ENCODE results near the gene SLC25A29.
"Not testable (repeated sequence)": the region's sequence is repeated elsewhere in the genome, so short reads cannot be mapped to it uniquely, and the experiment has no call there.

Gene SLC25A29, protein sequence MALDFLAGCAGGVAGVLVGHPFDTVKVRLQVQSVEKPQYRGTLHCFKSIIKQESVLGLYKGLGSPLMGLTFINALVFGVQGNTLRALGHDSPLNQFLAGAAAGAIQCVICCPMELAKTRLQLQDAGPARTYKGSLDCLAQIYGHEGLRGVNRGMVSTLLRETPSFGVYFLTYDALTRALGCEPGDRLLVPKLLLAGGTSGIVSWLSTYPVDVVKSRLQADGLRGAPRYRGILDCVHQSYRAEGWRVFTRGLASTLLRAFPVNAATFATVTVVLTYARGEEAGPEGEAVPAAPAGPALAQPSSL

DNA sequence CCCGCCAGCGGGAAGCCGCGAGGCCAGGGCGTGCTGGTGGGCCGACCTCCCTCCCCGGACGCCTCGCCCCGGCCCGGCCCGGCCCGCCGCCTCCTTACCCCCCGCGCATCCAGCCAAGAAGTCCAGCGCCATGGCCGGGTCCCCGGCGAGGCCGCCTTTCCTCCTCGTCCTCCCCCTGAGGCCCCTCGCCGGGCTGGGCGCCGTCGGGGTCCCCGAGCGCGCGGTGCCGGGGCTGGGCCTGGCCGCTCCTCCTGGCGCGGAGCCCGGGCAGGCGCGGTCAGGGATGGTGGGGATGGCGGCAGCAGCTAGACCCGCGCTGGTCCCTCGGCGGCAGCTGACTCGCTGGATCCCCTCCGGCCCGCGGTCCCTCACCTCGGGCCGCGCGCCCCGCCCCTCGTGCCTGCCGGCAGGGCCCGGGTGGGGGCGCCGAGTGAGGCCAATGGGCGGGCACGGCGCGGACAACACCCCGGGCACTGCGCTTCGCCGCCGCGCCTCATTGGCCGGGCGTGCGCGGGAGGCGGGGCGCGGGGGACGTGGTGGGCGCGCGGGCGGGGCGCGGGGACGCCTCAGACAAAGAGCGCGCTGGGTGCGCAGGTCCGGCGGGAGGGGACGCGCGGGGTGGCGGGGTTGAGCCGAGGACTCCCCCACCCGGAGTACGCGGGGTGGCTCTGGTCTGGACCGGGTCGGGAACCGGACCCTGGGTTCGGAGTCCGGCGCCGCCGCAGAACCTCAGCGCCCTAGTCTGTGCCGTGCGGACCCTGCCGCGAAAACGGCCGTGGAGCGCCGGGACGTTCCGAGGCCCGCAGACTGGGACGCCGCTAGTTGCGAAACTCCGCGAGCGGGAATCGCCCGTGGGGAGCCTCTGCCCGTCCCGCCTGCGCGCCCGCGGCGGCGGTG lies at the start of gene SLC25A29:
SLC25A29 (minus strand) TSS at position 344 of the 897 bp plus-strand sequence; CDS start at position 132, 212 bp downstream.
- peak; percentile 76 for DNase-seq

DNA sequence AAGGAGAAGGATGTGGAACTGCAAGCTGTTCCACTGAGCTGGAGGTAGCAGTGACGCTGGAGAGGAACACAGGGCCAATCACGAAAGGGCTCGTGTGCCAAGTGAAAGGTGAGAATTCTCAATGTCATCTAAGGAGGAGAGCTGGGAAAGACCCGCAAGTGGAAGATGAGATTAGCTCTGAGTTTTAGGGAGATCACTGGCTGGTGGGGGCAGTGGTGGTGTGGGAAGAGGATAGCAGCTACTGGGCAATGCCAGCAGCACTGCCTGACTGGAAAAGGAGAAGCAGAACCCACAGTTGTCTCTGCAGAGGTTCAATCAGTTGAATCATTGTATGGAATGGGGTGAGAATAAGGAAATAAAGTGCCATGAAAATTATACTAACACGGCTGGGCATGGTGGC lies 44.7 kb upstream of the SLC25A29 start:
- DNase-seq, result peak; percentile 38

DNA sequence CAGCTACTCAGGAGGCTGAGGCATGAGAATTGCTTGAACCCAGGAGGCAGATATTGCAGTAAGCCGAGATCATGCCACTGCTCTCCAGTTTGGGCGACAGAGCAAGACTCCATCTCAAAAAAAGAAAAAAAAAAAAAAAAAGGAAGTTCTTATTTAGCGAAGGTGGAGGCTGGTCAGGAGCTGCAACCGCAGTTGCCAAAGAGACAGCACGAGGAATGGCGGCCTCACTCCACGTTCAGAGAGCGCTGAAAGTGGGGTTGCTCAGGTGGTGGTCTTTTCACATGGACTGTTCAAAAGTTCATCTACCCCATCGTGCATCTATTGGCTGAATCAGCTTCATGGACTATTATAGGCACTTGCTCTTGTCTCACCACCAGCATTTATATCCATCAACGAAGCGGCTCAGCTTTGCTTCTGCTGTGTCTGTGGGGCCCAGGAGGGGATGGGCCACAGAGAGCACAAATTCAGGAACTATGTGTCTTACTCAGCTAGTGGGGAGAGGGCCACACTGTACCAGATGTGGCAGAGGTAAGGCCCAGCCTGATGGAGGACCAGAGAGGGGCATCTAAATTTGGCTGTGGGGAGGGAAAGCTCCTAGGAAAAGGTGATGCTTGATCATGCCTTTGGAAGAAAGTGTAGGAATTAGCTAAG lies 44.2 kb upstream of the SLC25A29 start:
- peak; percentile 73 for DNase-seq

DNA sequence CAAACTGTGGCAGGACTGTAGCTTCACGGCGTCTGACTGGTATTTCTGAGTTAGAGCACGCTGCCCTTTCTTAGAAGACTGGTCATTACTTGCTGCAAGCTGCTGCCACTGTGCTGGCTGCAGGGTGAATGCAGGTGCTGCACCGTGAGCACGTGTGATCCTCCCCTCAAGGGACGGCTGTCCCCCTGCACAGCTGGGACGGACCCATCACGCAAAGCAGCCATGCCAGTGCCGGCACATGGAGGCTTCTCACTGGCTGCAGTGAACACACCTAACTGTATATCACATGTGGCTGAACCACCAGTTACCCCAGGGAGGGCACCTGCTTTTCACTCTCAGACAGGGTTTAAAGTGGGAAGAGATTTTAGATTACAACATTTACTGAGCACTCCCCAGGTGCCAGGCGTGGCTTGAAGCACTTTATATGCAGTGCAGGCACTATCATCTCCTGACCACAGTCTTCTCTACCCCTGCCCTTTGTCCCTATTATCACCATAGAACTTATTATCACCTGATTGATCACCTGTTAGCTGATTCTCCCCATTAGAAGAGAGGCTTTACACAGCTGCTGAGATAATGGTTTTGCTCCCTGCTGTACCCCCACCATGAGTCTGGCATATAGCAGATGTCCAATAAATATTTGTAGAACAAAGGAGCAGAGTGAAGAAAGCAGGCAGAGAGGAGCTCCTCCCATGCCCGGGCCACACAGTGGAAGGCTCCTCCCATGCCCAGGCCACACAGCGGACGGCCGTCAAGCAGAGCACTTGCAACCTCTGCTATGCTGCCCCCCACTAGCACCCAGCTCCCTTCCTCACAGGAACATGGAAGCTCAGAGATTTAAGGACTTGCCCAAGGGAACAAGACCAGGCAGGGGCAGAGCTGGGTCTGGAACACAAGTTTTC lies 42.8 kb upstream of the SLC25A29 start:
- DNase-seq, result no peak

DNA sequence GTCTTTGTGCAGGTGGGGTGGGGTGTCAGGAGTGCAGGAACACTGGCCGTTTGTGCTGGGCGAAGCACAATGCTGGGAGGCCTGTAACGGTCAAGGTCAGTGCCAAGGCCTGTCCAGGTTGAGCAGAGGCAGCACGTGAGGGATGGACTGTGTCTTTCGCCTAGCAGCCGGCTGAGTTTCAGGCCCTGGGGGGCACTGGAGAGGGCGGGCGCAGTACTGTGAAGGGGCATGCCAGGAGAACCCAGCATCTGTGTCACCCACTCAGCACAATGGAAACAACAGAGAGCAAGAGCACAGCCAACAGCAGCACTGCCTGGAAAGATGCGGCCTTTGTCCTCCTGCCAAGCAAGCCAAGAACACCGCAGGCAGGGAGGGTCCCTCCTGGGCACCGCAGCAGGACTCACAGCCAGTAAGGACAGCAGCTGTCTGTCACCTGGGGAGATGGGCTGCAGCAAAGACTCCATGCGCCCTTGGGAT lies 42.0 kb upstream of the SLC25A29 start:
- DNase-seq, result no peak

DNA sequence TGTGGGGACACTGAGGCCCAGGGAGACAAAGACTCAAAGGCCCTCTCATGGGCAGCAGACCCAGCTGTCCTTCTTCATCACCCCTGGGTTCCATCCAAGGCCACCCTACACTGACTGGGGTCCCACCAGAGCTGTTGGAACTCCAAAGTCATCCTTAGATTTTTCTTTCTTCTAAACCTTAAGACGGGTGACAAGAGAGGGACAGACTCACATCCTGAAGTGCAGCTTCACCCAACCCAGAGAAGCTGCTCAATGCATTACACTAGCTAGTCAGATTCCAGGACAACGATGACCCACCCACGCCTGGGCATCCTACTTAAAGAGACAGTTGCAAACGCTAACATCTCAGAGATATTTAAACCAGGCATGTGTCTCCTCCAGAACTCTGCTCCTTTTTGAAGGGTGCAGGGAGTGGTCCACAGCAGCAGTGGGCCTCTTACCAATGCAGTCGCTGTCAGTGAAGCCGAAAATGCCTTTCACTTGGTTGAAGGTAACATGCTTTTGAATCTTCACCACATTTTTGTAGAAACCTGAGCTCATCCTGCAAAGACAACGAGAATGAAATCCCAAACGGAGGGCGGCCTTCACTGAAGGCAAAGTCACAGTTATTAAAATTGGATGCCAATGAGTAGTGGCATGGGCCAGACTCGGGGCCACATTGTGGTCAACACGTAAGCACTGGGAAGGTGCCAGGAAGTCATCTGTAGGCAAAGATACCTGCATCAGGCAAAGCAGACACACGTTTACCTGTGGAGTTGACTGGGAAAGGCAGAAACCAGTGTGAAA lies 40.3 kb upstream of the SLC25A29 start:
- no peak for DNase-seq

DNA sequence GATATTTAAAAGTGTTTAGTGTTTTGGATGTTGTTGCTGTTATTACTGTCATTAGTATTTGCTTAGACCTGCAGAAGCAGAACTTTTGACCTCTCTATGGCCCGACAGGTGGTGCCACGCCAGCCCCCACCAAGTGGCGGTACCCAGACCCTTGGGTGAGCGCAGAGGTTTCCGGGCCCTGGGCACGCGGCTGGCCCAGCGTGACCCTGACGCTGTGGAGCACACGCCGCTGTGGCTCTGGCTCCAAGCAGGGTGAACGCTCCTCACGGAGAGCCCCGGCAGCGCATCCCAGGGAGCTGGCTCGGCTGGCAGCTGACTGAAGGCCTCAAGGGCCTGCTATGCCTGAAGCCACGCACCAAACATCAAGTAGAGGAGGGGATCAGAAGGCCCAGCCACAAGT lies 39.5 kb upstream of the SLC25A29 start:
- no peak for DNase-seq

DNA sequence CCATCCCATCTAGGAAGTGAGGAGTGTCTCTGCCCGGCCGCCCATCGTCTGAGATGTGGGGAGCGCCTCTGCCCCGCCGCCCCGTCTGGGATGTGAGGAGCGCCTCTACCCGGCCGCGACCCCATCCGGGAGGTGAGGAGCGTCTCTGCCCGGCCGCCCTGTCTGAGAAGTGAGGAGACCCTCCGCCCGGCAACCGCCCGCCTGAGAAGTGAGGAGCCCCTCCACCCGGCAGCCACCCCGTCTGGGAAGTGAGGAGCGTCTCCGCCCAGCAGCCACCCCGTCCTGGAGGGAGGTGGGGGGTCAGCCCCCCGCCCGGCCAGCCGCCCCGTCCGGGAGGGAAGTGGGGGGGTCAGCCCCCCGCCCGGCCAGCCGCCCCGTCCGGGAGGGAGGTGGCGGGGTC lies 38.4 kb upstream of the SLC25A29 start:
- DNase-seq, result not testable (repeated sequence)

DNA sequence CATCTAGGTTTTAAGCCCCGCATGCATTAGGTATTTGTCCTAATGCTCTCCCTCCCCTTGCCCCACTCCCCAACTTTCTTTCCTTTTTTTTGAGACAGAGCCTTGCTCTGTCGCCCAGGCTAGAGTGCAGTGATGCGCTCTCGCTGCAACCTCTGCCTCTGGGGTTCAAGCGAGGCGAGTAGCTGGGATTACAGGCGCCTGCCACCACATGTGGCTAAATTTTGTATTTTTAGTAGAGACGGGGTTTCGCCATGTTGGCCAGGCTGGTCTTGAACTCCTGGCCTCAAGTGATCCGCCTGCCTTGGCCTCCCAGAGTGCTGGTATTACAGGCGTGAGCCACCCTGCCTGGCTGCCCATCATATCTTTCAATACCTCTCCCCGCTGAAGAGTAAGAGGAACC lies 36.6 kb upstream of the SLC25A29 start:
- not testable (repeated sequence) for DNase-seq

DNA sequence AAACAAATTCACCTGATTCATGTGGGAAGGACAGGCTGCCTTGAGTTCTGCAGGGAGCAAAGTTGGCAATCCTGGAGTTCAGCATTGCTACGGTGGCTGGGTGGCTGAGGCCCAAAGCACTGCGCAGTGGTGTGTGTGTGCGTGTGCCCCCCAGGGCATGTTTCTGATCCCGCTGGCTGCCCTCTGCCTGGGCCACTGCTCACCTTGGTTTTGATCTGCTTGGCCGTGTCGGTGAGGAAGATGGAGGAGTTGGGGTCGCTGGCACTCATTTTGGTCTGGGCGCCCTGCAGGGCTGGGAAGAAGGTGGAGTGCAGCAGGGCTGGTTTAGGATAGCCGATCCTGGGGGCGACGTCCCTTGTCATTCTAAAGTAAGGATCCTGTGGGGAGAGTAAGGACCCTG lies 36.0 kb upstream of the SLC25A29 start:
- DNase-seq, result no peak

DNA sequence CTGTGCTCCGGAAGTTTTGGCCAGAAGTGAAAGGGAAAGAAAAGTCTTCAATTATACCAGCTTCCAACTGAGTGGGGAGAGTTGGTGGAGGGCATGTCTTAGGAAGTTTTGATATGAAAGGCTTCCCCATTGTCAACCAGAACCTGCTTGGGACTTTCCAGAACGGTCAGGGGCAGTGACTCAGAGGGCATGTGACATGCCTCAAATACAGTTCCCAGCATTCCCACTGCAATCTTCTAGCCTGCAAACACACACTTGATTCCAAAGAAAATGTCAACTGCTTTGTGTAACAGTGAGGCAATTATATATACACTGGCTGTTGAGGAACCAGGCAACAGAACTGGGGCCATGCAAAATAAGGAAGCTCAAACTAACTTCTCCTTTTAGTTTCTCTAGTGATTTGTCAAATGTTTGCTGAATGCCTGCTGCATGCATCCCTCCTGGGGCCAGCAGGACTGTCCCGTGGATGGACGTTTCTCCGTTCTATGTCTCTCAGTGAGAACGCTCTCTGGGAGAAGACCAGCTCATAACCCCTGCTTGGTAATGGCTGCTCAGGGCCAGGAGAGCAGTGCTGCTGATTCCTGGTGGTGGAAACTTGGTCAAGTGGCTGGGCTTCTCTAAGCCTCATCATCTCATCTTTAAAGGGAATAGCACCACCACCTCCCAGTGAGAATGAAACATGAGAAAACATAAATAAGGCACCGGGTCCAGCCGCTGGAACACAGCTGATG lies 35.2 kb upstream of the SLC25A29 start:
- peak; percentile 98 for DNase-seq

DNA sequence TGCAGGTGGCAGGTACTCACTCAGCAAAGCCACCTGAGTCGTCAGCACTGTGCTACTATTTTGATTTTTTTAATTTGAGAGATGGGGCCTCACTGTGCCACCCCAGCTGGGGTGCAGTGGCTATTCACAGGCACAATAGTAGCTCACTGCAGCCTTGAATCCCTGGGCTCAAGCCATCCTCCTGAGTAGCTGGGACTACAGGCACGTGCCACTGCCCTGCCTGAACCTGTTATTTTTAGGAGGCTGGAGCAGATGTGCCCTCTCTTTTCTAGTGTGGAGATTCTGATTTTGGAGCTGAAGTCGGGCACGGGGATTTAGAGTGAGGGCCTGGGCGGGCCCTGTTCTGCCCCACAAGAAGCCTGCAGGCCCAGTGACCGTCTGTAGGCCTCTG lies 34.2 kb upstream of the SLC25A29 start:
- no peak for DNase-seq

DNA sequence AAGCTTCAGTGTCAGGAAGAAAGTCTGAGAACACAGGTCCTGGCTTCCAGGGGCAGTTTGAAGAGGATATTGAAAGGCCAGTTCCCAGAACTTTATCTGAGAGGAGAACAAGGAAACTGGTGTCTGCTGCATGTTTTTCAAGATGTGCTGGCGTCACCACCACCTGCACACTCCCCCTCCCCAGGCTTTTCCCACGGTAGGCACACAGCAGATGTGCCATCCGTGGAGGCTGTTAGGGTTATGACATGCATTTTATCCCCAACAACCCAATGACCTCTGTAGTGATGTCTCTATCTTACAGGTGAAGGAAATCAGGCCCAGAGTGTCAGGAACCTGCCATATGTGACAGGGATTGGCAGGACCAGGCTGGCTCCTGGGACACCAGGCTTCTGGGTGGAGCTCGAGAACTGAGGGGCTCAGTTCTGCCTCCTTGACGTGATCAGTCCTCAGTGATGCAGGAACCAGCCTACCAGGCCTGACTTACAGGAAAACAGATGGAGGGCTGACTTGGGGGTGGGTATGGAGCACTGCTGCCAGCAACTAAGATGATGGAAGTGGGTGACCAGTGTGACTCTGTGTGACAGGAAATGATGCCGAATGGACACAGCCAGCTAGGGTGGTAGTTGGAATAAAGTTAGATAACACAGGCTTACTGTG lies 33.6 kb upstream of the SLC25A29 start:
- DNase-seq, result no peak

DNA sequence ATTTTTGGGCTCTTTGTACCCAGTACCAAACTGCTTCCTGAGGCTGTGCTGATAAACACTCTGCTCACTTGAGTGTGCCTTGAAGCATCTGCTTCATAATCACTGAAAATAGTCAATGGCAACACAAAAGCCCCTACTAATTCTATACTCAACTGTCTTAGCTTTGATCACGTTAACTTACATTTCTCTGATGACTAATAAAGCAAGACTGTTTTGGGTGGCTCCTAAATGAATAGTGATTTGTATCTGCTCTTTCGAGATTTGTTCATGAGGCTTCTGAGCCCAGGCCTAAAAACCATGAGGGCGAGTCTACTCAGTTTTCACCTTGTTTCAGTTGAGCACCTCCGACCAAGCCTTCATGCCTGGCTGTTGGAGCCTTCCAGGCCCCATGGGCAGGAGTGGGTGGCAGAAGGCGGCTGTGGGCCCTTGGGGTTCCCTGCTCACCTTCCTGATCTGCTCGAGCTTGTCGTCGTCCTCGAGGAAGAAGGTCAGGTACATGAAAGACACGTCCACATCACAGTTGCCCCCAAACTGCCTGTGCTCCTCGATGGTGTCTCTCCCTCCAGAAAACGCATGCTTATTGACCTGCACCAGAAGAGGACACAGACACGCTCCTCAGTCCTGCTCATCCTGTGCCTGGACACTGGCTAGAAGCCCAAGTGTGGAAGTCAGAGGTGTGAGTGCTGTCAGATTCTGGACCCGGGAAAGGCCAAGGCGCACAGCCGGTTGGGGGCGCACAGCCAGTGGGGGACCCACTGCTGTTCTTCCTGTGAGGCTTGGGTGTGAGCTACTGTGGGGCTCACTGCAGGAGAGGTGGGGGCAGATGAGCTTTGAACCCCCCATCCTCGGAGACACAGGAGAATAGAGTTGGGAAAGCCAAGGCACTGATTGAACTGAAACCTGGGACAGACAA lies 30.6 kb upstream of the SLC25A29 start:
- no peak for DNase-seq

DNA sequence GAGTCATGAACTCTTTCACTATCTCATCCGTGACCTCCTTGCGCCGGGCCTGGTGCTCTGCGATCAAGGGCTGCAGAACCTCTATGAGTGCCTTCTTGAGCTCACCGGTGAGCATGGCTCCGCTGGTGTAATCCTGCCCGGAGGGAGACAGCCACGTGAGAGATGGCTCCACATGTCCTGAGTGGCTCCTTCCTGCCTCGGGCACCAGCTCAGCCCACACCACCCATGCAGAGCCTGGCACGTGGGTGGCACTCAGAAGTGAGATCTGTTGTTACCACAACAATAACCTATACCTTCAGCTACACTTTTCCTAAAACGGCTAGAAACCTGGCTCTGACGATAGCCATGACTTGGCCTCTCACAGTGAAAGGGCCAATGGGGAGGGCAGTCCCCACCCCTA lies 28.7 kb upstream of the SLC25A29 start:
- DNase-seq, result no peak

DNA sequence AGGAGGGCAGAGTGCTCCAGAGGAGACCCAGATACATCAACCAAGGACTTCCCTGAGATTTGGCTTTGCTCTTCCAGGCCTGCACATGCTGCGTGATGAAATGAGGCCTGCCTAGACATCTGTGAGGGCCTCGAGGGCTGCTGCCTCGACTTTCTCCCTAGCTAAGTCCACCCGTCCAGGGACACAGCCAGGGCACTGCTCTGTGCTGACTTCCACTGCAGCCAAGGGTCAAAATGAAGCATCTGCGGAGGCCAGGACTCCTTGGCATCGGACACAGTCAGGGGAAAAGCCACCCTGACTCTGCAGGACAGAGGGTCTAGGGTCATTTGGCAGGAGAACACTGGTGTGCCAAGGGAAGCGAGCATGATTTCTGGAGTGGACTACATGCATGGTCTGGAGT lies 27.6 kb upstream of the SLC25A29 start:
- no peak for DNase-seq

DNA sequence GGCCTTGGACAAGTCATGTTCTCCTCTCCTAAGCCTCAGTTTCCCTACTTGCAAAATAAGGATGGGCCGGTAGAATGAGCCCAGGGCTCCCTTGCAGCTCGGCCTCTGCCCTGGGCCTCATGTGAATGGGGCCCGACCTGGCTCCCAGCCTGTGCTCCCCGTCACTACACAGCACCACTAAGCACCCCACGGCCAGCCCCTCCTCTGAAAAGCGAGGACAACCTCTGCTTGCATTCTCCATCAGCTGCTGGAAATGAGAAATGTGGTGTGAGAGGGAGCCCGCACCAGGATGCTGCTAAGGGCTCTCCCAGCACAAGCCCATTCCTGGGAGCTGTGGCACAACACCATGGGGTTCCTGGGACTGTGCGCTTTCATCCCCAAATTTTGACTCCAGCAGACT lies 27.1 kb upstream of the SLC25A29 start:
- no peak for DNase-seq

DNA sequence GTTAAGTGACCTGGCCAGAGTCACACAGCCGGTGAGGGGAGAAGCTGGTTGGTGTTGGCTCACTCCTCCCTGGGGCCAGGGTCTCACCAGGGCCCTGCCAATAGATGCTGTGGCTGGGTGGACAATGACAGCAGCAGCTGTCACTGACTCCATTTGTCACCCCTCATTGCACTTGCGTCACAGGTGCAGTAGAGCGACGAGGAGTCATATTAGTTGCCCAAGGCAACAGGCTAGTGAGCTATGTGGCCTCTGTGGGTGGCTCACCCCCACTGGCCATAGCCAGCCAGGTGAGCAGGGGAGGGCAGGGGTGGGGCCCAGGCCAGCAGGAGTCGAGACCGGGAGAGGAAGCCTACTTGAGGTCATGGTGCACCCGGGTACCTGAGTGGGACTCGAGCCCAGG lies 26.6 kb upstream of the SLC25A29 start:
- DNase-seq, result no peak

DNA sequence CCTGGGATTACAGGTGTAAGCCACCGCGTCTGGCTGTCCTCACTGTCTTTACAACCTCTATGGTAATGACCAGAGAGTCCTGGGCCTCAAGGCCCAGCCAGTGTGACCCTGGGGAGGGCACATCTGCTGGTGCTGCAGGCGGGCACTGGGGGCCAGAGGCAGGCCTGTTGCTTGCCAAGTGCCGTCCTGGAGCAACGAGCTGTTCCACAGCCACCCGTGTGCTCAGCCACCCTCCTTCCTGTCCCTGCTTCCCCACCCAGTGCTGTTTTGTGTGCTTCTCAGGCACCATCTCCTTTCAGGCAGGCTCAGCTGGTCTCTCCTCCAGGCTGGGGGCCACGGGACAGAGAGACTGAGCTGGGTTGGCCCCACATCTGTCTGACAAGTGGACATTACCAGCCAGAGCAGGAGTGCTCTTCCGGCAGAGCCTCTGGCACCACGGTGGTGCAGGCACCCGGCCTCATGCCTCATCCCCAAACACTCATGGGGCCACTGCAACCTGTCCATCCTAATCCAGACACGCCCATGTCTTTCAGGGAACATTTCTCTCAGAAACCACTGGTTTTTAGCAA lies 25.9 kb upstream of the SLC25A29 start:
- DNase-seq, result no peak

Measured in MV-4-11 (cell line).